NCI-H524 (cell line): Measurements from ENCODE around the gene RNF135.
"Not testable (repeated sequence)": the region's sequence is repeated elsewhere in the genome, so short reads cannot be mapped to it uniquely, and the experiment has no call there.

ENCODE experiments used
- DNase-seq, 2 experiments: peaks; one replicate each; lab custom pipeline; 2025; lab: John Stamatoyannopoulos, UW

RNF135 gene

DNA sequence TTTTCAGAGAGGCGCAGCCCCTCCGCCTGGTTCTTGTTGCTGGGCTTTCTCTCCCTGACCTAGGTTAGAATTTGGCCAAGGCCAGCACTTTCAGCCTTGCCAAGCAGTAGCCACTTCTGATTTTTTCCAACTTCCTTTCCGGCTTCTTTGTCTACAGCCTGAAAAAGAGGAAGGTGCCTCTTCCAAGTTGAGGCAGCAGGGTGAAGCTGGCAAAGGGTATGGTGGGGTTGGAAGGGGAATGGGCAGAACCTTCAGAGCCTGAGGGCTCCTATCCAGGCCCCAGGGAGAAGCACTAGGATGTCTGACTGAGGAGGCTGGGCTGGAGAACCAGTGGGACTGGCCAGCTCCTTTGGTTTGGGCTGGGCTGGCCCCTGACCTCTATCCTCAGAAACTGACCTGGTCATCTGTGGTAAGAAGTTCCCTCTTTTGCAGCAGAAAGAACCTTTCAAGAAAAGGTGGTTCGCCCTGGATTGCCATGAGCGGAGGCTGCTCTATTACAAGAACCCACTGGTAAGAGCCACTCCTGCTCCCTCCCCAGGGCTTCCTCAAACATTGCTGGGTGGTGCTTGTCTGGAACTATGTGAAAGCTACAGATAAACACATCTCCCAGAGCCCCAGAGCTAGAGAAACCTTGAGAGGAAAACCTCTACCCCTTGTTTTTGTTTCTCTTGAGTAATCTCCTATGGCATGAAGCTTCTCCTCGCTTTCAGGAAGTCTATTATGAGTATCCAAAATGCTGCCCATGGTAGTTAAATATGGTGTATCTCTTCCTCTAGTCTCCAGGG, 16.6 kb upstream of the RNF135 start:
- DNase-seq: no peak

DNA sequence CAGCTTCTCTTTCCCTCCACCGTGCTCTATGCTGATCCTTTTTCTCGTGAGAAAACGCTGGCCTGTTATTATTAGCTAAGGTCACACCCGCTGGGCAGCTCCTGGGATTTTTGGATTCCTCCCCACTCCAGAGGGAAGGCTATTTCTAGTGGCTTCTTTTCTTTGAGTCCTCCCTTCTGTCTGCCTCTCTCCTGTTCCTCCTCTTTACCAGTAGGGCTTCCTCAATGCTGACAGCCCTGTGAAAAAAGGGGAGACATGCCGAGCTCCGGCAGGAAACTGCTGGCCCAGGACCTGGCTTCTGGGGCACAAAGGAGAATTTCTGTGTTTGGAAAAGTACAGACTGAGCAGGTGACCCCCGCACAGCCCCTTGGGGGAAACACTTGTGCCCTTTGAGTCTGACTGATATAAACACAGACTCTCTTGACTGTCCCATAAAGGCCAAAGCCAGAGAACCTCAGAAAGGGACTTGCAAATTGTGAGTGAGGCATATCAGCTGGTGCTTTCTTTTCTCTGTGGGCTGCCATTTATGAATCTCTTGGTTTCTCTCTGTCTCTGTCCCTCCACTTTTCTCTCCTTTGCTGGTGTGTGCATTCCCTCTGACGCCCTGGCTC, 14.0 kb upstream of the RNF135 start:
- DNase-seq: no peak

DNA sequence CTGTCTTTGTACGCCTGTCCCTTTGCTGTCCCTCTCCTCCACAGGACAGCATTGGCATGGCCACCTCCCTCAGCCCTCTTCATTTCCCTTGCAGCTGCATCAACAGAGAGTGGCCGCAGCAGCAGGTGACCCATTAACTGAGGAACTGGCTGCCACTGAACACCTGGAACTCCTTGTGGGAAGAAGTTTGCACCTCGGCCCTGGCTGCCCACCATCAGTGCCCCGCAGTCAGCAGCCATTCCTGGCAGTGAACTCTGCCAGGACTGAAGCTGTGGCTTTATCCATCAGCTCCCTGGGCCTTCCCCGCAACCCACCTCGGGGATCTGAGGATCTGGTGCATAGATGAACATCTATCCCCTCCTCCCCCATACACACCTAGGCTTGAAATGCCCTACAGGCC, 13.1 kb upstream of the RNF135 start:
- DNase-seq: no peak

DNA sequence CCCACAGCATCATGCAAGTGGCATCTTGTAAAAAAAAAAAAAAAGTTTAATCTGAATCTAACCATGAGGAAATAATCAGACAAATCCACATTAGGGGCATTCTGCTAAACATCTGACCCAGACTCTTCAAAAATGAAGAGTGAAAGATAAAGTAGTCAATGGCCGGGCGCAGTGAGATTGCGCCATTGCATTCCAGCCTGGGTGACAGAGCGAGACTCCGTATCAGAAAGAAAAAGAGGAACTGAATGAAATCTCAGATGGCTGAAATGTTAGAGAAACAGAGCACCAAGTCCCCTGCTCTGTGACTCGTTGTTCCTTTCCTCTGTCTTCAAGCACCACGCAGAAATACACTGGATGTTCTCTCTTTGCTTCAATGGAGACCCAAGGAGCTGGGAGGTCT, 12.7 kb upstream of the RNF135 start:
- no peak for DNase-seq

DNA sequence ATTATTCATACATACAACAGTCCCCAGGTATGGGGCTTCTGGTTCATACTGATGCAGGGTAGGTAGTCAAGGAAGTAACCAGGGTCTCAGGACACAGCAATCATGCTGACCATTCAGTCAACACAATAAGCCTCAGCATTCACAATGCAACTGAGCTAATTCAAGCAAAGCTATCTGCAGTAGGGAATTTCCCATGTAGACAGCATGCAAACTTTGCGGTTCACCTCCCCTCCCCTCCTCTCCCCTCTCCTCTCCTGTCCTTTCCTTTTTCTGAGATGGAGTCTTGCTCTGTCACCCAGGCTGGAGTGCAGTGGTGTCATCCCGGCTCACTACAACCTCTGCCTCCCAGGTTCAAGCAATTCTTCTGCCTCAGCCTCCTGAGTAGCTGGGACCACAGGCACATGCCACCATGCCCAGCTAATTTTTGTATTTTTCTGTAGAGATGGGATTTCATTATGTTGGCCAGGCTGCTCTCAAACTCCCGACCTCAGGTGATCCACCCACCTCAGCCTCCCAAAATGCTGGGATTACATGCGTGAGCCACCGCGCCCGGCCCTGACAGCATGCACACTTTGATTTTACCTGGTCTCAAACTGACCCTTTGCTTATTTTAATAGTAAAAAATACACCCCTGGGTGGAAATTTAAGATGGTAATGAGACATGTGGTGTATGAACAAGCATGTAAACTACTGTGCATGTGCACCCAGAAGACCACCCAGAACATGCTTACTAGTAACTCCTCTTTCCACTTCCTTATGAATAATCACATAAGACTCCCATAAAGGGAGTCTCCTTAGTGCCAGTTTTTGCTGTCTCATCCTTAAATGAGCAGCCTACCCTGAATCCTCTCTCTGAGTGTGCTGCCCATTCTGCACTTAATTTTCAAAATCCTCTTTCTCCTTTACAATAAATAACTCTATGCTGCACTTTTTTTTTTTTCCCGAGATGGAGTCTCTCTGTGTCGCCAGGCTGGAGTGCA, 9.3 kb upstream of the RNF135 start:
- no peak for DNase-seq

DNA sequence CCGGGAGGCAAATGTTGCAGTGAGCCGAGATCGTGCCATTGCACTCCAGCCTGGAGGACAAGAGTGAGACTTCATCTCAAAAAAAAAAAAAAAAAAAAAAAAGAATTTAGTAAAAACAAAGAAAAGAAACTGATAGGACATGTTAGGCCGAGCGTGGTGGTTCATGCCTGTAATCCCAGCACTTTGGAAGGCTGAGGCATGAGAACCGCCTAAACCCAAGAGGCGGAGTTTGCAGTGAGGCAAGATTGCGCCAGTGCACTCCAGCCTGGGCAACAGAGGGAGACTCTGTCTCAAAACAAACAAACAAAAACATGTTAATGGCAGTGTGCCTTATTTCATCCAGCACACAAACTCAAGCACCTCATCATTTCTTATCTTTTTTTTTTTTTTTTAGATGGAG, 6.5 kb upstream of the RNF135 start:
- not testable (repeated sequence) for DNase-seq

DNA sequence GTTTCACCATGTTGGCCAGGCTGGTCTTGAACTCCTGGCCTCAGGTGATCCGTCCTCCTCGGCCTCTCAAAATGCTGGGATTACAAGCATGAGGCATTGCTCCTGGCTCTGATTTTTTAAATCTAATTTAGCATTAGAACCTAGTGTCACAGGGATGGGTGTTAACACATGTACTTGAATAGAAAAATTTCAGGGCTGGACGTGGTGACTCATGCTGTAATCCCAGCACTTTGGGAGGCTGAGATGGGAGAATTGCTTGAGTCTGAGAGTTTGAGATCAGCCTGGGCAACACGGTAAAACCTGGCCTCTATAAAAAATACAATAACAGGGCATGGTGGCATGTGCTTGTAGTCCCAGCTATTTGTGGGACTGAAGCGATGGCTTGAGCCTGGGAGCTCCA, 6.0 kb upstream of the RNF135 start:
- DNase-seq: no peak

DNA sequence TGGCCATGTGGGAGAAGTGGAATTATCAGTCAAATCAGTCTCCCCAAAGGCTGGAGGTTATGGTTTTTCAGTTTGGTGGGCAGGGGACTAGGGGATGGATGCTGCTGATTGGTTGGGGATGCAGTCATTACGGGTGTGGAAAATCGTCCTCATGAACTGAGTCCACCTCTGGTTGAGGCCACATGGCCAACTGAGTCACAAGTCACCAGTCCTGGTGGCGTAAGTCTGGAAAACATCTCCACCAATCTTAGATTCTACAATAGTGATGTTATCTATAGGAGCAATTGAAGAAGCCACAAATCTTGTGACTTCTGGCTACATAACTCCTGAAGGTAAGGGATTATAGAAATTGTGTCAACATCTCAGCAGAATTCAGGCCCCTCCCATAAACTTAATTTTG, 5.2 kb upstream of the RNF135 start:
- DNase-seq: no peak

DNA sequence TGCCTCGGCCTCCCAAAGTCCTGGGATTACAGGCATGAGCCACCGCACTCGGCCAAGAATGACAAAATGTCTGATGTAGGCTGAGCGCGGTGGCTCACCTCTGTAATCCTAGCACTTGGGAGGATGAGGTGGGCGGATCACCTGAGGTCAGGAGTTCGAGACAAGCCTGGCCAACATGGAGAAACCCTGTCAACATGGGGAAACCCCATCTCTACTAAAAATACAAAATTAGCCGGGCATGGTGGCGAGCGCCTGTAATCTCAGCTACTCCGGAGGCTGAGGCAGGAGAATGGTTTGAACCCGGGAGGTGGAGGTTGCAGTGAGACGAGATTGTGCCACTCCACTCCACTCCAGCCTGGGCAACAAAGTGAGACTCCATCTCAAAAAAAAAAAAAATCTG, 2.9 kb upstream of the RNF135 start:
- not testable (repeated sequence) for DNase-seq

DNA sequence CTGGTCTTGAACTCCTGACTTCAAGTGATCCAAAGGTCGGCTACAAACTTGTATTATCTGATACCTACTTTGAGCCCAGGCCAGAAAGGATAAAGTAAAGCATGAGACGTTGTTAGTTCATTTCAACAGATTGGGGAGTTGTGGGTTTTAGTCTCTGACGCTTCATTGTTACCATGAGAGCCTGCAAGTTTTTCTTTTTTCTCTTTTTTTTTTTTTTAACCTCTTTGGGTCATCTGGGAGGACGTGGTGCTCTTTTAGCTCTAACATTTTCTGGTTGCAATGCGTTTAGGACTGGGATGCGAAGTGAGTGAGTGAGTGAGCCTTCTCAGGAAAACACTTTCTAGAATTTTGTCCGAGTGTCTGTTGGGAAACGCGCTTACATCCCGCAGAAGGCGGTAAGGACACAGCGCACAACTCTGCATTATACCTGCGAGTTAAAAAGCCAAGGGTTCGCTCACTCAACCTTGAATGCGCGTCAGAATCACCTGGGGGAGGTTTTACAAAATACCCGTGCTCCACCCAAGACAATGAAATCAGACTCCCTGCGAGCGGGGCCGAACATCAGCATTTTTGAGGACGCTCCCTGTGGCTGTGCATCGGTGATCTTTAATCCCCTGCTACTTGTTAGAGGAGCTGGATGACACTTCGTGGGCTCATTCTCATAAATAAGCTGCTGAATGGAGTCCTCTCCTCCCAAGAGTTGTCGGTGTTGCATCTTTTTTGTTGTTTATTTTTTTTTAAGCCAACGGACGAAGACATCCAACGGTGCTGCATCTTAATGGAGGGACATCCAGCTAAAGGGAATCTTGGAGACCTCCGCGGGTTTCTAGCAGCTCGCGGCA, 629 bp upstream of the RNF135 start:
- peak in 1 of 2 experiments; percentile 32 for DNase-seq

DNA sequence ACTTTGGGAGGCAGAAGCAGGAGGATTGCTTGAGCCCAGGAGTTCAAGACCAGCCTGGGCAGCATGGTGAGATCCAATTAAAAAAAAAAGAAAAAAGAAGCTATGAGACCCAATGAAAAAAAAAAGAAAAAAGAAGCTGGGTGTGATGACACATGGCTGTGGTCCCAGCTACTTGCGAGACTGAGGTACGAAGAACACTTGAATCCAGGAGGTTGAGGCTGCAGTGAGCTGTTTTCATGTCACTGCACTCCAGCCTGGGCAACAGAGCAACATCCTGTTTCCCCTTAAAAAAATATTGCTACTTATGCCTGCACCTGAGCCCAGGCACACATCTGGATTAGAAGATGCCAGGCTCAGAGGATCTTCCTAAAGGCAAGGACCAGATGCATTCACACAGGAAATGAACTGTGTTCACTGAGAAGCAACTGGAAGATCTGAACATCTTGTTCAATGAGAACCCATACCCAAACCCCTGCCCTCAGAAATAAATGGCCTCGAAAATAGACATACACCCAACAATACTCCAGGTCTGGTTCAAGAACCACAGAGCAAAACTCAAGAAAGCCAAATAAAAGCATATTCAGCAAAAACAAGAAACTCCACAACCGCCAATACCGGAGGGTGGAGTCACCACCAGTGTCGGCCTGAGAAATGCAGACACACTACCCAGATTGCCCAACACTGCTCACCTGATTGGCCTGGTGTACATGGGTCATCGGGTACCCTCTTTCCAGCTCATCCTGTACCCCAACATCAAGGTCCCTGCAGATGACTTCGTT, 4.4 kb downstream of the RNF135 start:
- no peak for DNase-seq

DNA sequence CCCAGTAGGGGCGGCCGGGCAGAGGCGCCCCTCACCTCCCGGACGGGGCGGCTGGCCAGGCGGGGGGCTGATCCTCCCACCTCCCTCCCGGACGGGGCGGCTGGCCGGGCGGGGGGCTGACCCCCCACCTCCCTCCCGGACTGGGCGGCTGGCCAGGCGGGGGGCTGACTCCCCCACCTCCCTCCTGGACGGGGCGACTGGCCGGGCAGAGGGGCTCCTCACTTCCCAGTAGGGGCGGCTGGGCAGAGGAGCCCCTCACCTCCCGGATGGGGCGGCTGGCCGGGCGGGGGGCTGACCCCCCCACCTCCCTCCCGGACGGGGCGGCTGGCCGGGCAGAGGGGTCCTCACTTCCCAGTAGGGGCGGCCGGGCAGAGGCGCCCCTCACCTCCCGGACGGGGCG, 9.1 kb downstream of the RNF135 start:
- DNase-seq: not testable (repeated sequence)

DNA sequence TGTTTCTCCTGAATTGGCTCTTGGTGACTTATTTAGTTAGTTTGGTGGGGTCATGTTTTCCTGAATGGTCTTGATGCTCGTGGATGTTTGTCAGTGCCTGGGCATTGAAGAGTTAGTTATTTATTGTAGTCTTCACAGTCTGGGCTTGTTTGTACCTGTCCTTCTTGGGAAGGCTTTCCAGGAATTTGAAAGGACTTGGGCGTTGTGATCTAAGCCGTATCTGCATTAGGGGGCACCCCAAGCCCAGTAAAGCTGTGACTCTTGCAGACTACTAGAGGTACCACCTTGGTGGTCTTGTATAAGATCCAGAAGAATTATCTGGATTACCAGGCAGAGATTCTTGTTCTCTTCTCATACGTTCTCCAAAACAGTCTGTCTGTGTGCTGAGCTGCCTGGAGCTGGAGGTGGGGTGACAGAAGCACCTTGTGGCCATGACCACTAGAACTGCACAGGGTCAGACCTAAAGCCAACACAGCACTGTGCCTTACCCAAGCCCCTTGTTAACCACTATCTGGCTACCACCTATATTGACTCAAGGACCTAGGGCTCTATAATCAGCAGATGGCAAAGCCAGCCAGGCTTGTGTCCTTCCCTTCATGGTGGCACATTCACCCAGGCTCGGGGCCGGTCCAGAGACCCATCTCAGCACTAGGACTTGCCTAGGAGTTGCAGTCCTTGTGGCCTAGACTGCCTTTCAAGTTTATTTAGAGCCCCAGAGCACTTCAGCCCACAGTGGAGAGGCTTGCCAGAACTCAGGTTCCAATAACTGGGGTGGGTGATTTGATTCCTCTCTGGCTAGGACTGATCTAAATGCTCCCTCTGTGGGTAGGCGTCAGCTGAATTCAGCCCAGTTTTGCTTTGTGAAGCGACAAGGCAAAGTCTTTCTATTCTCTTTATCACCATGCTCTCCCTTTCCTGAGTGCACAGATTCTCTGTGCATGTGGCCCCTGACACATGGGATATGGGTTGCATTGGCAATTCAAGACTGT, 11.0 kb downstream of the RNF135 start:
- DNase-seq: no peak

DNA sequence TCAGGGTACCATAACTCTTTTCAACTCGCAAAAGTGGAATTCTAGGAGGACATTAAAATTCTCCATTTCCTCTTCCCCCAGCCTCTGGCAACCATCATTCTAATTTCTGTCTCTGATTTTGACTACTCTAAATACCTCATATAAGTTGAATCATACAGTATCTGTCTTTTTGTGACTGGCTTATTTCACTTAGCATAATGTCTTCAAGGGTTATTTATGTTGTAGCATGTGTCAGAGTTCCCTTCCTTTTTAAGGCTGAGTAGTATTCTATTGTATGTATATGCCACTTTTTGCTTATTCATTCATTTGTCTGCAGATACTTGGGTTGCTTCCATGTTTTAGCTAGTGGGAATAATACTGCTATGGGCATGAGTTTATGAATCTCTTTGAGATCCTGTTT, 12.0 kb downstream of the RNF135 start:
- no peak for DNase-seq

DNA sequence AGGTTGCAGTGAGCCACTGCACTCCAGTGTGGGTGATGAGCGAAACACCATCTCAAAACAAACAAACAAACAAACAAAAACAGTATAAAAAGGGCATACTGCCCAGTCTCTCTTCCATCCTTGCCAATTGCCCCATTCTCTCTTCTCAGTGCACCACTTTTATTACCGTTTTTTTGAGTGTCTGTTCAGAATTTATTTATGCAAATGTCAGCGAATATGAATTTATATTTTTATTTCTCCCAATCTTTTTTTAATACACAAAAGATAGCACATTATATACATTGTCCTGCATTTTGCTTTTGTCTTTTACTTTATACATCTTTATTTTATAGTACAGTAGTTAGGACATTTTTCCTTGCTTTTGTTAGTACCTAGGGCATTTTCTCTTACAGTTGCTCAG, 19.6 kb downstream of the RNF135 start:
- no peak for DNase-seq

DNA sequence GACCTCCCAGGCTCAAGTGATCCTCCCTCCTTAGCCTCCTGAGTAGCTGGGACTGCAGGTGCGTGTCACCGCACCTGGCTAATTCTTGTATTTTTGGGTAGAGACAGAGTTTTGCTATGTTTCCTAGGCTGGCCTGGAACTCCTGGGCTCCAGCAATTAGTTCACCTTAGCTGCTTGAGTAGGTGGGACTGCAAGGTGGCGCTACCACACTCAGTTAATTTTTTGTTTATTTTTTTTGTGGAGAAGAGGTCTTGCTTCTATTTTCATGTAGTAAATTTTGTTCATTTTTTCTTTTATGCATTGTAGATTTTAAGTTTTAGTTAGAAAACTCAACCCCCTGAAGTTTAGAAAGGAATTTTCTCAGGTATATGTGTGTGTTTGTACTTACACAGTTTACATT, 21.7 kb downstream of the RNF135 start:
- no peak for DNase-seq

DNA sequence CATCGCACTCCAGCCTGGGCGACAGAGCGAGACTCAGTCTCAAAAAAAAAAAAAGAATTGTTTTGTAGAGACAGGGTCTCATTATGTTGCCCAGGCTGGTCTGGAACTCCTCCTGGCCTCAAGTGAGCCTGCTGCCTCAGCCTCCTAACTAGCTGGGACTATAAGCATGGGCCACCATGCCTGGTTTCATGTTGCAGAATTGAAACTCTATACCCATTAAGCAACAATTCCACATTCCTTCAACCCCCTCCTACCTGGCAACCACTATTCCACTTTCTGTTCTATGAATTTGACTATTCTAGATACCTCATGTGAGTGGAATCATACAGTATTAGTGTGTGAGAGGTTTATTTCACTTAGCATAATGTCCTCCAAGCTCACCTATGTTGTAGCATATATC, 24.5 kb downstream of the RNF135 start:
- no peak for DNase-seq

DNA sequence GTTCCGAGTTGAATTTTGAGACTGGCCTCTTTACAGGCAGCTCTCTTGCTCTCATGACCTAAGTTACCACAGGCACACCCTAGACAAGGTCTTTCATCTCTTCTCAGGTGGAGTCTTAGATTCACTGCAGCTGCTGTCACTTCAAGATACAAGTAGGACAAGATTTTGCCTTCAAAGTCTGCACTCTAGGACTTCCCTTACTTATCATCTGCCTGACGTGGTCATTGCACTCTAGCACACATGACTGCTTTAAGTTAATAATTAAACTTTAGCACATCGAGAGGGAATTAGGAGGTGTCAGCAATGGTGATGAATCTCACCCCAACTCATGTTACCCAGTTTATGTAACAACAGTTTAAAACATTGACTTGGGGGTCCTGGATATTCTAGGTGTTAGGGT, 25.6 kb downstream of the RNF135 start:
- no peak for DNase-seq

DNA sequence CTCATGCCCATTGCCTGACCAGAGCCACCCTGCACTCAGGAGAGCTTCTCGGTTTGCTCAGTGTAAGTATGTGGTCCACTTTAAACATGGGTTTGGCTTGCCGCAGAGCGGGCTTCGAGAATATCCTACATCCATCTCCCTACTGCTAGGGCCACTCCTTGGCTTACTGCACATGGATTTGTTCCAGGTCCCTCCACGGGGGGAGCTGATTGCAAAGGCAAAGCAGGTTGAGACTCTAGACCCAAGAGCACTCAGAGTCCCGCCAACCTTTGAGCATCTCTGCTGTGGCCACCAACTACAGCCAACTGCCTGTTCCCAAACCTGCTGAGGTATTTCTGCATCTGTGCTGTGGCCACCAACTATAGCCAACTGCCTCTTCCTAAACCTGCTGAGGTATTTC, 26.4 kb downstream of the RNF135 start:
- DNase-seq: no peak

DNA sequence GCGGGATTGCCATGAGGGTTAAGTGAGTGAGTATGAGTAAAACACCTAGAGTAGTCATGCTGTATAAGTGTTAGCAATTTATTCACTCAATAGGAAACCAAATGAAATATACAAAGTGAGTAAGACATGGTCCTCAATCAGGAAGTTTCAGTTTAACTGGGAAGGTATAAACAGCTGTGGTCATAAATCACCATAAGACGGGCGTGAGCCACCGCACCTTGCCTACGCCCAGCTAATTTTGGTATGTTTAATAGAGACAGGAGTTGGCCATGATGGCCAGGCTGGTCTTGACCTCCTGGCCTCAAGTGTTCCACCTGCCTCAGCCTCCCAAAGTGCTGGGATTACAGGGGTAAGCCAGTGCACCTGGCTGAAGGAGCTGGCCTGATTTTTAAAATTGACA, 27.0 kb downstream of the RNF135 start:
- no peak for DNase-seq
